22Rv1 (cell line): ENCODE data around the gene MAD2L2.

Experiments
- H3K27ac ChIP-seq: fragments of 450-650 bp; 2 replicates; pipeline ENCODE4 v1.5.1; 2017
- ZFX ChIP-seq: fragments of 450-650 bp; IDR thresholded peaks from 2 replicates; pipeline ENCODE4 v1.6.1; 2017; ENCODE audit warnings: antibody characterized with exemption, borderline replicate concordance
- TF ChIP-seq, protein P1 (sequence below): fragments of 450-650 bp; IDR thresholded peaks from 2 replicates; pipeline ENCODE4 v1.5.1; 2017; ENCODE audit warnings: mild to moderate bottlenecking

The MAD2L2 gene

GRCh38 chr1:11650331-11650991 lies 30.5 kb downstream of the MAD2L2 start:
- H3K27ac ChIP-seq, result peak overlapping the region; percentile 26; the same call in 1 of the 2 replicates
- no peak for TF ChIP-seq ZFX
- TF ChIP-seq, protein P1, sequence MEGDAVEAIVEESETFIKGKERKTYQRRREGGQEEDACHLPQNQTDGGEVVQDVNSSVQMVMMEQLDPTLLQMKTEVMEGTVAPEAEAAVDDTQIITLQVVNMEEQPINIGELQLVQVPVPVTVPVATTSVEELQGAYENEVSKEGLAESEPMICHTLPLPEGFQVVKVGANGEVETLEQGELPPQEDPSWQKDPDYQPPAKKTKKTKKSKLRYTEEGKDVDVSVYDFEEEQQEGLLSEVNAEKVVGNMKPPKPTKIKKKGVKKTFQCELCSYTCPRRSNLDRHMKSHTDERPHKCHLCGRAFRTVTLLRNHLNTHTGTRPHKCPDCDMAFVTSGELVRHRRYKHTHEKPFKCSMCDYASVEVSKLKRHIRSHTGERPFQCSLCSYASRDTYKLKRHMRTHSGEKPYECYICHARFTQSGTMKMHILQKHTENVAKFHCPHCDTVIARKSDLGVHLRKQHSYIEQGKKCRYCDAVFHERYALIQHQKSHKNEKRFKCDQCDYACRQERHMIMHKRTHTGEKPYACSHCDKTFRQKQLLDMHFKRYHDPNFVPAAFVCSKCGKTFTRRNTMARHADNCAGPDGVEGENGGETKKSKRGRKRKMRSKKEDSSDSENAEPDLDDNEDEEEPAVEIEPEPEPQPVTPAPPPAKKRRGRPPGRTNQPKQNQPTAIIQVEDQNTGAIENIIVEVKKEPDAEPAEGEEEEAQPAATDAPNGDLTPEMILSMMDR, result peak; percentile 92

- TF ChIP-seq, protein P1, result no peak
- TF ChIP-seq ZFX, result no peak
- H3K27ac ChIP-seq, result peak overlapping the region; percentile 26; the same call in 1 of the 2 replicates
Observed at GRCh38 chr1:11649624-11650330, 31.2 kb downstream of the MAD2L2 start.

DNA sequence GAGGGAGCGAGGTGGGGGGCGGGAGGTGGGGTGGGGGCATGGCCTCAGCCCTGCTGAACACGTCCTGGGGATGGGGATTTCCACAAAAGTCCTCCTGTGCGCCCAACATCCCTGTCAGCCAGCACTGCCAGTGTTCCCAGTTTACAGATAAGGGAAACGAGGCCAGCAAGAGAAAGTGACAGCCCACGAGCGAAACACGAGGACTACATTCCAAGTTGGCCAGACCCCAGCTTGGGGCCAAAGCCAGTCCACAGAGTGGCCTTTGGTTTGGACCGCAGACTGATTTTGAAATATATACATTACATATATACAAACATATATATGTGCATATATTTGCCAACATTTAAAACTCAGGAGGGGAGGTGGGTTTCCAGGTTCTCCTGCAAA lies 31.7 kb downstream of the MAD2L2 start:
- no peak for TF ChIP-seq ZFX
- TF ChIP-seq, protein P1, result no peak
- no peak overlapping the region for H3K27ac ChIP-seq

- no peak for TF ChIP-seq ZFX
- TF ChIP-seq, protein P1, result peak; percentile 19
- no peak overlapping the region for H3K27ac ChIP-seq
Observed at GRCh38 chr1:11648732-11649158, 32.2 kb downstream of the MAD2L2 start.

GRCh38 chr1:11648039-11648438 lies 32.9 kb downstream of the MAD2L2 start:
- H3K27ac ChIP-seq, result no peak overlapping the region
- no peak for TF ChIP-seq ZFX
- TF ChIP-seq, protein P1, result no peak

DNA sequence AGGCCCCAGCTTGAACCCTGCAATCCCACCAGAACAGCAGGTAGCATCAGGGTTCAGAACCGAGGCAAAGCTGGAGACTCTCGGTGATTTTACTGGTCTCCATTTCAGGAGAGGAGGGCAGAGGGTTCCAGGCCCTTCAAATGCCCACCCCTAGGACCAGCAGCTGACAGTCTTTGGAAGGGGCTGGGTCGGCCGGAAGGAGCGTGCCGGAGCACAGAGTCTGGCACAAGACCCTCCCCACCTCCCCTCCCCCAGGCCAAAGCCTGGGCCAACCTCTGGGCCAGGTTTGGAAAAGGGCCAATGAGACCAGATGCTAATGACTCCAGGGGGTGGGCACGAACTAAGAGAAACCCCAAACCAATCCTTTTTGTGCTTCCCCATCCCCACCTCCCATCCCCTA lies 33.6 kb downstream of the MAD2L2 start:
- no peak for TF ChIP-seq ZFX
- TF ChIP-seq, protein P1, result no peak
- no peak overlapping the region for H3K27ac ChIP-seq

DNA sequence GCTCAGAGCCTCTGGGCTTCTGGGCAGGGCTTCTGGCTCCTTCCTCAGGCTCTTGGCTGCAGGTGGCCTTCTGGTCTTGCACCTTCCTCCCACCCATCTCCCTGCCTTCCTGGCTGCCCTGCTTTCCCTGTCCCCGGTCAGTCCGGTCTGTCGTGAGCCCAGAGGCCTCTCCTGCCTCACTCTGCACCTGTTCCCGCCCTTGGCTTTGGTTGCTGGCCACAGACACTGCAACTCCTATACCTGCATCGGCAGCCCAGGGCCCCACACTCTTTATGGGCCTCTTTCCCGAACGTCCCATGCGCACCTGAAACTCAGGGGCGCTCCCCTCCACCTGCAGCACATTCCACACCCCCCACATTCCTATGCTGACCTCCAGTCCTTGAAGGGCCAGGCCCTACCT lies 34.6 kb downstream of the MAD2L2 start:
- TF ChIP-seq, protein P1, result no peak
- TF ChIP-seq ZFX, result no peak
- no peak overlapping the region for H3K27ac ChIP-seq
